ENCODE data around the gene CDKL5.

GRCh38 chrX:18674417-18674787 lies 249.0 kb downstream of the CDKL5 start:
- TF ChIP-seq SIN3A (IDR thresholded peaks at IDR 0.05; ENCODE audit: borderline replicate concordance, insufficient read depth, low read depth, low read length), result no peak
- TF ChIP-seq, protein P1, sequence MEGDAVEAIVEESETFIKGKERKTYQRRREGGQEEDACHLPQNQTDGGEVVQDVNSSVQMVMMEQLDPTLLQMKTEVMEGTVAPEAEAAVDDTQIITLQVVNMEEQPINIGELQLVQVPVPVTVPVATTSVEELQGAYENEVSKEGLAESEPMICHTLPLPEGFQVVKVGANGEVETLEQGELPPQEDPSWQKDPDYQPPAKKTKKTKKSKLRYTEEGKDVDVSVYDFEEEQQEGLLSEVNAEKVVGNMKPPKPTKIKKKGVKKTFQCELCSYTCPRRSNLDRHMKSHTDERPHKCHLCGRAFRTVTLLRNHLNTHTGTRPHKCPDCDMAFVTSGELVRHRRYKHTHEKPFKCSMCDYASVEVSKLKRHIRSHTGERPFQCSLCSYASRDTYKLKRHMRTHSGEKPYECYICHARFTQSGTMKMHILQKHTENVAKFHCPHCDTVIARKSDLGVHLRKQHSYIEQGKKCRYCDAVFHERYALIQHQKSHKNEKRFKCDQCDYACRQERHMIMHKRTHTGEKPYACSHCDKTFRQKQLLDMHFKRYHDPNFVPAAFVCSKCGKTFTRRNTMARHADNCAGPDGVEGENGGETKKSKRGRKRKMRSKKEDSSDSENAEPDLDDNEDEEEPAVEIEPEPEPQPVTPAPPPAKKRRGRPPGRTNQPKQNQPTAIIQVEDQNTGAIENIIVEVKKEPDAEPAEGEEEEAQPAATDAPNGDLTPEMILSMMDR (IDR thresholded peaks at IDR 0.05), result no peak

Data from Panc1 (cell line).